ENCODE data around the gene SP7. TPM values are rescaled to one million over a fixed set of nuclear protein-coding genes. Genes with fewer than 3 reads are reported as not detected.

The SP7 gene
- total and polyA plus RNA-seq, 2 donors (not counting 3 experiments of a cell fraction or from before 2014, with no cell fraction given): not detected

DNA sequence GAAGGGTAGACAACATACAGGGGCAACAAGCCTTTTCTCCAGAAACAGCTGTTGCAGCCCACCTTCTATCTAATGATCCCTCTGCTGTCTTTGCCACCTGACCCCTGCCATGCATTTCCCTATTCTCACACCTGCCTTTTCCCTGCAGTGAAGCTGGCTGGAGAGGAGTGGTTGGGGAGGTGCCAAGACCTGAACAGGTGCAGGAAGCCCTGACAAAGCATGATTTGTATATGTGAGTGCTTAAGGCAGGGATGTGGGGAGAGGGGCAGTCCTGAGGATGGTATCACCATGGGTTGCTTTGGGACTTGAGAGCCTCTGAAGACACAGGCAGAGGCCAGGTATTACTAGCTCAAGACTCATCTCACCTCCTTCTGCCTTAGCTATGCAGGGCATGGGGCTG lies 43.7 kb downstream of the SP7 start:
- no peaks in the 10 kb centered on the region for H3K27me3 ChIP-seq (ENCODE audit: control insufficient read depth in 2 of 2, insufficient read depth in 2 of 2, low read length in 2 of 2)
- no peaks in the 10 kb centered on the region for H3K9me3 ChIP-seq (replicated peaks; ENCODE audit: control insufficient read depth, insufficient read depth, low read length)
- H3K4me3 ChIP-seq (replicated peaks in 1 of 3; ENCODE audit: insufficient read depth in 1 of 3, low read depth in 1 of 3, low read length in 3 of 3): no peak overlapping the region
- H2AFZ ChIP-seq (ENCODE audit: low read depth, low read length): no peak overlapping the region
- peaks cover 20% of the 10 kb centered on the region for H3K79me2 ChIP-seq (ENCODE audit: control insufficient read depth, insufficient read depth, low read length)
- no peaks in the 10 kb centered on the region for H3K9me1 ChIP-seq (replicated peaks; ENCODE audit: control insufficient read depth, extremely low read depth, insufficient read depth, low read length)
- ChIA-PET CTCF (interaction anchor here (1.0 to 12.3 kb wide), 4 partner anchors 24 to 79 kb away, joined by 3 to 366 read pairs (median 4); partner anchors contain the start of genes AAAS and ESPL1), POLR2A (no interaction called here)
- no peak overlapping the region for H3K27ac ChIP-seq (ENCODE audit: insufficient read depth, low read depth, low read length)
- DNase-seq (ENCODE audit: low read depth, low spot score) (no peak), FAIRE-seq (no peak)
- TF ChIP-seq EZH2 (IDR thresholded peaks at IDR 0.05; ENCODE audit: borderline replicate concordance, low read depth, low read length, severe bottlenecking): no peak
- TF ChIP-seq MYC (IDR thresholded peaks at IDR 0.05; ENCODE audit: low read depth, low read length): no peak
- TF ChIP-seq, protein P1, sequence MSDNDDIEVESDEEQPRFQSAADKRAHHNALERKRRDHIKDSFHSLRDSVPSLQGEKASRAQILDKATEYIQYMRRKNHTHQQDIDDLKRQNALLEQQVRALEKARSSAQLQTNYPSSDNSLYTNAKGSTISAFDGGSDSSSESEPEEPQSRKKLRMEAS (IDR thresholded peaks at IDR 0.05; ENCODE audit: insufficient read depth, insufficient read length): no peak
- H3K36me3 ChIP-seq (ENCODE audit: control insufficient read depth in 2 of 2, extremely low read depth in 1 of 2, insufficient read depth in 2 of 2, low read length in 2 of 2): peaks cover 2 to 10% of the 10 kb centered on the region in 2 experiments
- H3K4me2 ChIP-seq (ENCODE audit: insufficient read depth, low read length): no peak overlapping the region
- peaks cover 29% of the 10 kb centered on the region for H3K4me1 ChIP-seq (ENCODE audit: control insufficient read depth, extremely low read depth, insufficient read depth, low read length)
- intact Hi-C loops (cut with micrococcal nuclease): no loop called here
- dilution Hi-C loops (cut with MboI; ENCODE audit: extremely low pct_ligation_motif_present, low sequenced_read_pairs): no loop called here
- no peak overlapping the region for H3K9ac ChIP-seq (replicated peaks; ENCODE audit: extremely low read depth, insufficient read depth, low read length)
- no TSS peak for BruUV-seq (replicated peaks)
- H4K20me1 ChIP-seq (replicated peaks; ENCODE audit: control insufficient read depth, extremely low read depth, insufficient read depth, low read length): no peaks in the 10 kb centered on the region

DNA sequence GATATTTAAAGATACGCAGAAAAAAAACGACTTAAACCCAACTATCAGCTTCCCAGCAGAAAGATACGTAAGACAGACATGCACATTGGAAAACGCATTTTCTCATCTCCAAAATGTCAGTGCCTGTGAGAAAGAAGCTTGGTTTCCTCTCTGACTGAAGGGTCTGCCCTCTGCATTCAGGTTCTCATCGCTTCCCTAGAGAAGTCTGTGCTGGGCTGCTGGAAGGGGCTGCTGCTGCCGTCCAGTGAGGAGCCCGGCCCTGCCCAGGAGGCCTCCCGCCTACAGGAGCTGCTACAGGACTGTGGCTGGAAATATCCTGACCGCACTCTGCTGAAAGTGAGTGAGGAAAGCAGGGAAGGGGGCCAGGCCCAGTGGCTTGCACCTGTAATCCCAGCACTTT lies 45.5 kb downstream of the SP7 start:
- FAIRE-seq (no peak), DNase-seq (ENCODE audit: low read depth, low spot score) (no peak)
- no TSS peak for BruUV-seq (replicated peaks)
- intact Hi-C loops (cut with micrococcal nuclease) (no loop called here), dilution Hi-C loops (cut with MboI; ENCODE audit: extremely low pct_ligation_motif_present, low sequenced_read_pairs) (no loop called here)
- H3K36me3 ChIP-seq (ENCODE audit: control insufficient read depth in 2 of 2, extremely low read depth in 1 of 2, insufficient read depth in 2 of 2, low read length in 2 of 2): peaks cover 2 to 11% of the 10 kb centered on the region in 2 experiments
- CTCF ChIA-PET: interaction anchor here (0.9 to 12.3 kb wide), 5 partner anchors 9 to 224 kb away, joined by 3 to 366 read pairs (median 4); partner anchors contain the start of genes AAAS and MYG1
- TF ChIP-seq, protein P1 (IDR thresholded peaks at IDR 0.05; ENCODE audit: insufficient read depth, insufficient read length): no peak
- TF ChIP-seq FOS (IDR thresholded peaks at IDR 0.05; ENCODE audit: borderline replicate concordance, insufficient read depth, low read length): no peak
- no peak for TF ChIP-seq MYC (IDR thresholded peaks at IDR 0.05; ENCODE audit: low read depth, low read length)
- no peak for TF ChIP-seq POLR2A (IDR thresholded peaks at IDR 0.05; ENCODE audit: low read depth, low read length)
- TF ChIP-seq GATA2 (IDR thresholded peaks at IDR 0.05; ENCODE audit: insufficient read depth, insufficient read length, low read depth, low read length): no peak
- no peak for TF ChIP-seq POLR2AphosphoS5 (IDR thresholded peaks at IDR 0.05; ENCODE audit: insufficient read depth, low read depth, low read length)
- no peak for TF ChIP-seq EZH2 (IDR thresholded peaks at IDR 0.05; ENCODE audit: borderline replicate concordance, low read depth, low read length, severe bottlenecking)
- TF ChIP-seq JUN (IDR thresholded peaks at IDR 0.05; ENCODE audit: borderline replicate concordance, insufficient read depth, insufficient read length, low read depth): no peak
- TF ChIP-seq, protein P2, sequence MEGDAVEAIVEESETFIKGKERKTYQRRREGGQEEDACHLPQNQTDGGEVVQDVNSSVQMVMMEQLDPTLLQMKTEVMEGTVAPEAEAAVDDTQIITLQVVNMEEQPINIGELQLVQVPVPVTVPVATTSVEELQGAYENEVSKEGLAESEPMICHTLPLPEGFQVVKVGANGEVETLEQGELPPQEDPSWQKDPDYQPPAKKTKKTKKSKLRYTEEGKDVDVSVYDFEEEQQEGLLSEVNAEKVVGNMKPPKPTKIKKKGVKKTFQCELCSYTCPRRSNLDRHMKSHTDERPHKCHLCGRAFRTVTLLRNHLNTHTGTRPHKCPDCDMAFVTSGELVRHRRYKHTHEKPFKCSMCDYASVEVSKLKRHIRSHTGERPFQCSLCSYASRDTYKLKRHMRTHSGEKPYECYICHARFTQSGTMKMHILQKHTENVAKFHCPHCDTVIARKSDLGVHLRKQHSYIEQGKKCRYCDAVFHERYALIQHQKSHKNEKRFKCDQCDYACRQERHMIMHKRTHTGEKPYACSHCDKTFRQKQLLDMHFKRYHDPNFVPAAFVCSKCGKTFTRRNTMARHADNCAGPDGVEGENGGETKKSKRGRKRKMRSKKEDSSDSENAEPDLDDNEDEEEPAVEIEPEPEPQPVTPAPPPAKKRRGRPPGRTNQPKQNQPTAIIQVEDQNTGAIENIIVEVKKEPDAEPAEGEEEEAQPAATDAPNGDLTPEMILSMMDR (IDR thresholded peaks at IDR 0.05; ENCODE audit: extremely low read depth in 1 of 2, insufficient read depth in 1 of 2, low read depth in 1 of 2, low read length in 2 of 2): no peak
- H3K79me2 ChIP-seq (ENCODE audit: control insufficient read depth, insufficient read depth, low read length): peaks cover 3% of the 10 kb centered on the region
- H3K9me3 ChIP-seq (replicated peaks; ENCODE audit: control insufficient read depth, insufficient read depth, low read length): no peaks in the 10 kb centered on the region
- POLR2A ChIA-PET: no interaction called here
- no peaks in the 10 kb centered on the region for H3K27me3 ChIP-seq (ENCODE audit: control insufficient read depth in 2 of 2, insufficient read depth in 2 of 2, low read length in 2 of 2)
- no peak overlapping the region for H3K4me3 ChIP-seq (replicated peaks in 1 of 3; ENCODE audit: insufficient read depth in 1 of 3, low read depth in 1 of 3, low read length in 3 of 3)
- no peak overlapping the region for H3K4me2 ChIP-seq (ENCODE audit: insufficient read depth, low read length)
- H2AFZ ChIP-seq (ENCODE audit: low read depth, low read length): no peak overlapping the region
- peaks cover 23% of the 10 kb centered on the region for H3K4me1 ChIP-seq (ENCODE audit: control insufficient read depth, extremely low read depth, insufficient read depth, low read length)
- H3K9ac ChIP-seq (replicated peaks; ENCODE audit: extremely low read depth, insufficient read depth, low read length): no peak overlapping the region
- no peak overlapping the region for H3K27ac ChIP-seq (ENCODE audit: insufficient read depth, low read depth, low read length)
- no peaks in the 10 kb centered on the region for H3K9me1 ChIP-seq (replicated peaks; ENCODE audit: control insufficient read depth, extremely low read depth, insufficient read depth, low read length)
- no peaks in the 10 kb centered on the region for H4K20me1 ChIP-seq (replicated peaks; ENCODE audit: control insufficient read depth, extremely low read depth, insufficient read depth, low read length)

Measured in endothelial cell of umbilical vein (primary cell).